ENCODE results near the gene SLC39A8. TPM values are rescaled to one million over a fixed set of nuclear protein-coding genes. Genes with fewer than 3 reads are reported as not detected.

Gene SLC39A8
- 2.5 and 9.9 TPM in 2 replicates for total RNA-seq

GRCh38 chr4:102344954-102345794 lies at the start of gene SLC39A8:
TSS of gene SLC39A8 (minus strand) at chr4:102345482. CDS start at chr4:102344662, 820 bp downstream.

Other genes with a start within 250 kb of the SLC39A8 start
- gene NFKB1, start 155.9 kb upstream of the SLC39A8 start, total RNA-seq, result 30.9 and 41.9 TPM in 2 replicates

All from endothelial cell of coronary artery (primary cell).